Central memory CD8-positive, alpha-beta T cell (primary cell): Measurements from ENCODE around the gene HIPK2.
A peak's percentile ranks its signal among the peaks of the same experiment; 100 is the strongest.
"Not testable (repeated sequence)": the region's sequence is repeated elsewhere in the genome, so short reads cannot be mapped to it uniquely, and the experiment has no call there.

Experiments
- ATAC-seq: fragments of 150-1000 bp; cut with Tn5 transposase; replicated peaks from 2 replicates; pipeline ENCODE4 v1.10.0; 2022; ENCODE audit warnings: mild to moderate bottlenecking, moderate FRiP score, moderate number of reproducible peaks; ENCODE audit not compliant: poor library complexity, severe bottlenecking; ENCODE audit errors: extremely low read depth
- DNase-seq, 2 donors: peaks; one replicate each; pipeline ENCODE4 v3.0.0; 2021; ENCODE audit warnings: low spot score in 2 of 2
- H3K27ac Mint-ChIP-seq: one replicate; pipeline ENCODE4 v1.8.0; 2022; ENCODE audit warnings: low read depth, mild to moderate bottlenecking, moderate library complexity, mixed read lengths
- H3K27me3 Mint-ChIP-seq: one replicate; pipeline ENCODE4 v1.8.0; 2022; ENCODE audit warnings: mixed read lengths
- H3K36me3 Mint-ChIP-seq: one replicate; pipeline ENCODE4 v1.8.0; 2022; ENCODE audit warnings: mild to moderate bottlenecking, moderate library complexity, mixed read lengths; ENCODE audit not compliant: insufficient read depth
- H3K4me1 Mint-ChIP-seq: one replicate; pipeline ENCODE4 v1.8.0; 2022; ENCODE audit warnings: mixed read lengths
- H3K4me3 Mint-ChIP-seq: one replicate; pipeline ENCODE4 v1.8.0; 2022; ENCODE audit warnings: mild to moderate bottlenecking, moderate library complexity, mixed read lengths
- H3K9me3 Mint-ChIP-seq: one replicate; pipeline ENCODE4 v1.8.0; 2022; ENCODE audit warnings: mixed read lengths

The HIPK2 gene

GRCh38 chr7:139627831-139628230 is 150.0 kb downstream of the HIPK2 start:
- H3K4me1 Mint-ChIP-seq: peaks cover 44% of the 10 kb centered on the region
- no peak for ATAC-seq
- H3K9me3 Mint-ChIP-seq: no peaks in the 10 kb centered on the region
- no peak overlapping the region for H3K4me3 Mint-ChIP-seq
- peak overlapping the region; percentile 69 for H3K27ac Mint-ChIP-seq
- no peak for DNase-seq
- peaks cover 12% of the 10 kb centered on the region for H3K36me3 Mint-ChIP-seq
- H3K27me3 Mint-ChIP-seq: no peaks in the 10 kb centered on the region

- Mint-ChIP-seq H3K36me3 (peaks cover 9% of the 10 kb centered on the region), H3K9me3 (no peaks in the 10 kb centered on the region), H3K4me3 (peak overlapping the region; percentile 27), H3K4me1 (peaks cover 44% of the 10 kb centered on the region), H3K27me3 (no peaks in the 10 kb centered on the region), H3K27ac (peak overlapping the region; percentile 69)
- ATAC-seq (peak; percentile 49), DNase-seq (no peak)
Observed at GRCh38 chr7:139626817-139627216, 151.0 kb downstream of the HIPK2 start.

GRCh38 chr7:139623518-139623917 is 154.3 kb downstream of the HIPK2 start:
- Mint-ChIP-seq H3K9me3 (no peaks in the 10 kb centered on the region), H3K27me3 (no peaks in the 10 kb centered on the region), H3K36me3 (peaks cover 6% of the 10 kb centered on the region), H3K27ac (no peak overlapping the region), H3K4me3 (no peak overlapping the region), H3K4me1 (peaks cover 25% of the 10 kb centered on the region)
- ATAC-seq (no peak), DNase-seq (no peak)

- Mint-ChIP-seq H3K27me3 (no peaks in the 10 kb centered on the region), H3K36me3 (peaks cover 2% of the 10 kb centered on the region), H3K9me3 (no peaks in the 10 kb centered on the region), H3K4me3 (no peak overlapping the region), H3K27ac (no peak overlapping the region), H3K4me1 (peaks cover 6% of the 10 kb centered on the region)
- DNase-seq (no peak), ATAC-seq (no peak)
Observed at GRCh38 chr7:139620676-139621344, 157.0 kb downstream of the HIPK2 start.

GRCh38 chr7:139619367-139619657 is 158.5 kb downstream of the HIPK2 start:
- H3K4me1 Mint-ChIP-seq: no peaks in the 10 kb centered on the region
- H3K27ac Mint-ChIP-seq: no peak overlapping the region
- ATAC-seq (no peak), DNase-seq (no peak)
- peaks cover 2% of the 10 kb centered on the region for H3K36me3 Mint-ChIP-seq
- no peak overlapping the region for H3K4me3 Mint-ChIP-seq
- H3K9me3 Mint-ChIP-seq: no peaks in the 10 kb centered on the region
- no peaks in the 10 kb centered on the region for H3K27me3 Mint-ChIP-seq

- DNase-seq (no peak), ATAC-seq (no peak)
- Mint-ChIP-seq H3K9me3 (no peaks in the 10 kb centered on the region), H3K4me3 (no peak overlapping the region), H3K4me1 (no peaks in the 10 kb centered on the region), H3K27ac (no peak overlapping the region), H3K36me3 (peaks cover 2% of the 10 kb centered on the region), H3K27me3 (no peaks in the 10 kb centered on the region)
Observed at GRCh38 chr7:139618482-139619366, 159.1 kb downstream of the HIPK2 start.

- Mint-ChIP-seq H3K4me1 (no peaks in the 10 kb centered on the region), H3K9me3 (no peaks in the 10 kb centered on the region), H3K27ac (no peak overlapping the region), H3K36me3 (peaks cover 4% of the 10 kb centered on the region), H3K4me3 (no peak overlapping the region), H3K27me3 (no peaks in the 10 kb centered on the region)
- DNase-seq: no peak
- ATAC-seq: no peak
Observed at GRCh38 chr7:139617074-139617473, 160.7 kb downstream of the HIPK2 start.

- Mint-ChIP-seq H3K36me3 (peaks cover 4% of the 10 kb centered on the region), H3K27me3 (no peaks in the 10 kb centered on the region), H3K4me3 (no peak overlapping the region), H3K9me3 (no peaks in the 10 kb centered on the region), H3K27ac (no peak overlapping the region), H3K4me1 (no peaks in the 10 kb centered on the region)
- ATAC-seq (no peak), DNase-seq (no peak)
Observed at GRCh38 chr7:139614886-139615285, 162.9 kb downstream of the HIPK2 start.

GRCh38 chr7:139613971-139614411 is 163.8 kb downstream of the HIPK2 start:
- Mint-ChIP-seq H3K36me3 (peaks cover 2% of the 10 kb centered on the region), H3K27me3 (no peaks in the 10 kb centered on the region), H3K27ac (no peak overlapping the region), H3K4me3 (no peak overlapping the region), H3K9me3 (no peaks in the 10 kb centered on the region), H3K4me1 (no peaks in the 10 kb centered on the region)
- DNase-seq (no peak), ATAC-seq (no peak)

- not testable (repeated sequence) for H3K36me3 Mint-ChIP-seq, DNase-seq, H3K4me1 Mint-ChIP-seq, H3K4me3 Mint-ChIP-seq, H3K27ac Mint-ChIP-seq, H3K9me3 Mint-ChIP-seq, ATAC-seq, H3K27me3 Mint-ChIP-seq
Observed at GRCh38 chr7:139611556-139611955, 166.2 kb downstream of the HIPK2 start.

GRCh38 chr7:139610595-139610994 is 167.2 kb downstream of the HIPK2 start:
- Mint-ChIP-seq H3K4me1 (no peaks in the 10 kb centered on the region), H3K27ac (no peak overlapping the region), H3K9me3 (no peaks in the 10 kb centered on the region), H3K4me3 (no peak overlapping the region), H3K27me3 (no peaks in the 10 kb centered on the region), H3K36me3 (peaks cover 5% of the 10 kb centered on the region)
- ATAC-seq (no peak), DNase-seq (no peak)

GRCh38 chr7:139603896-139604295 is 173.9 kb downstream of the HIPK2 start:
- Mint-ChIP-seq H3K36me3 (peaks cover 5% of the 10 kb centered on the region), H3K9me3 (no peaks in the 10 kb centered on the region), H3K4me1 (no peaks in the 10 kb centered on the region), H3K27ac (no peak overlapping the region), H3K4me3 (no peak overlapping the region), H3K27me3 (no peaks in the 10 kb centered on the region)
- DNase-seq (no peak), ATAC-seq (no peak)

- DNase-seq (no peak), ATAC-seq (no peak)
- Mint-ChIP-seq H3K36me3 (peaks cover 8% of the 10 kb centered on the region), H3K4me3 (no peak overlapping the region), H3K27ac (no peak overlapping the region), H3K27me3 (no peaks in the 10 kb centered on the region), H3K4me1 (no peaks in the 10 kb centered on the region), H3K9me3 (no peaks in the 10 kb centered on the region)
Observed at GRCh38 chr7:139603282-139603681, 174.5 kb downstream of the HIPK2 start.
